NCI-H345 treated with DMSO at 0.1 percent for 48 hours (cell line): ENCODE results near the gene ACTR3.
"Not testable (repeated sequence)": the region's sequence is repeated elsewhere in the genome, so short reads cannot be mapped to it uniquely, and the experiment has no call there.

Experiments
- DNase-seq: peaks from one replicate; lab custom pipeline; 2025; ENCODE audit not compliant: unreplicated experiment; lab: John Stamatoyannopoulos, UW

Gene ACTR3

DNA sequence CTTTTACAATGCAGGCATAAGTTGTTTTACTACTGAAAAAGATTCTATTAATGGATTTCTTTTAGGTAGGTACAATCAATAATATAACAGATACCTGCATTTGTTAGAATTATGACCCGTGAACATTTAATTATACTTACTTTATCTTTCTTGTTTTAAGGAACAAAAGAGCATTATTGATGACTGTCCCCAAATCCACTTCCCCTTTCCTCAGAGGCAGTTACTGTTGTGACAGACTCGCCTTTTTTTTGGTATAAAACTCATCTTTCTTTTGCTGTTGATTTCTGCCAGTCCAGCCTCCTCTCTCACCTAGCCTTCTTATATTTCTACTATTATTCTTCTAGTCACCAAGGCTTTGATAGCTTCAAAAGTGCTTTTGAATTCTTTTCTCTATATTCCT, 12.1 kb downstream of the ACTR3 start:
- DNase-seq: no peak

DNA sequence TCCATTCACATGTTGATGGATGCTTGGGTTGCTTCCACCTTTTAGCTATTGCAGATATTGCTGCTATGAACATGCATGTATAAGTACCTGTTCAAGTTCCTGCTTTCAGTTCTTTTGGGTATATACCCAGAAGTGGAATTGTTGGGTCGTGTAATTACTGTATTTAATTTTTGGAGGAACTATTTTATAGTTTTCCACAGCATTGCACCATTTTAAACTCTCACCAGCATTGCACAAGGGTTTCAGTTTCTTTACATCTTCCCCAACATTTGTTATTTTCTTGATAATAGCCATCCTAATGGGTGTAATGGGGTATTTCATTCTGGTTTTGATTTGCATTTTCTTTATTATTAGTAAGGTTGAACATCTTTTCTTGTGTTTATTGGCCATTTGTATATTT, 16.0 kb downstream of the ACTR3 start:
- DNase-seq: no peak

- no peak for DNase-seq
Observed at GRCh38 chr2:113906647-113907046, 16.8 kb downstream of the ACTR3 start.

- DNase-seq: no peak
Observed at GRCh38 chr2:113907297-113907696, 17.4 kb downstream of the ACTR3 start.

DNA sequence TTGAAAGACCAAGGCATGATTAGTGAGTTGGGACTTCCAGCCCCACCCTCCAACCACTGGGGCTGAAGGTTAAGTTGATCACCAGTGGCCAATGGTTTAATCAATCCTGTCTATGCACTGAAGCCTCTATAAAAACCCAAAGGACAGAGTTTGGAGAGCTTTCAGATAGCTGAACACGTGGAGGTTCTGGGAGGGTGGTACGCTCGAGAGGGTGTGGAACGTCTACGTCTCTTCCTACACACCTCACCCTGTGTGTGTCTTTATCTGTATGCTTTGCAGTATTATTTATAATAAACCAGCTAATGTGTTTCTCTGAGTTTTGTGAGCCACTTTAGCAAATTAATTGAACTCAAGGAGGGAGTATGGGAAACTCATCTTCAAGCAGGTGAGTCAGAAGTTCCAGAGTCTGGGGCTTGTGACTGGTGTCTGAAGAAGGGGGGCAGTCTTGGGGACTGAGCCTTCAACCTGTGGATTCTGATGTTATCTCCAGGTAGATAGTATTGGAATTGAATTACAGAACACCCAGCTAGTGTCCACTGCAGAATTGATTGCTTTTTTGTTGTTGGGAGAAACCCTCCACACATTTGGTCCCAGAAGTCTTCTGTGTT, 20.3 kb downstream of the ACTR3 start:
- DNase-seq: no peak

- DNase-seq: no peak
Observed at GRCh38 chr2:113910967-113911678, 21.2 kb downstream of the ACTR3 start.

DNA sequence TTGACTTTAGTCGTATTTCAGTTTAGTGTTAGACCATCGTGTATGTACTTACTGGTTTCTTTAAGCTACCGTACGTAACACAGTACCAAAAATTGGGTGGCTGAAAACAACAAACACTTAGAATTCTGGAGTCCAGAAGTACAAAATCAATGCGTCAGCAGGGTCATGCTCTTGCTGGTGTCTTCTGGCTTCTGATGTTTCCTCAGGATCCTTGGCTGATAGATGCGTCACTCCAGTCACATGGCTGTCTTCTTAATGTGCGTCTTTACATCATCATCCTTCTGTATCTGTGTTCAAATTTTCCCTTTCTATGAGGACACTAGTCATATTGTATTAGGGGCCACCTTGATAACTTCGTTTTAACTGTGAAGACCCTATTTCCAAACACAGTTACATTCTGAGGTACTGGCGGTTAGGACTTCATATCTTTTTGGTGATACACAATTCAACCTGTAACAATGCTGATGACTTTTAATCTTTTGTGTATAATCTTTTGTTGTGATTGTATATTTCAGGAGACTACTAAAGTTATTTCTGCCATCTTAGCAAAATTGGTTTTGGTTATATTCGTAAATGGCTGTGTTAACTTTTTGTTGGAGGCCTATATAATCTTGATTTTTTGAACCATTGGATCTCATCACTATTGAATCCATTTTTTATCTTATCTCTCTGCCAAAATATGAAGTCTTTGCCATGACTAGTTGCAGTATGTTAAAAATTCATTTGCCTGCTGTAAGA, 25.4 kb downstream of the ACTR3 start:
- DNase-seq: no peak

- DNase-seq: no peak
Observed at GRCh38 chr2:113918229-113918628, 28.3 kb downstream of the ACTR3 start.

- DNase-seq: no peak
Observed at GRCh38 chr2:113920996-113921395, 31.1 kb downstream of the ACTR3 start.

- DNase-seq: no peak
Observed at GRCh38 chr2:113922335-113922734, 32.4 kb downstream of the ACTR3 start.

DNA sequence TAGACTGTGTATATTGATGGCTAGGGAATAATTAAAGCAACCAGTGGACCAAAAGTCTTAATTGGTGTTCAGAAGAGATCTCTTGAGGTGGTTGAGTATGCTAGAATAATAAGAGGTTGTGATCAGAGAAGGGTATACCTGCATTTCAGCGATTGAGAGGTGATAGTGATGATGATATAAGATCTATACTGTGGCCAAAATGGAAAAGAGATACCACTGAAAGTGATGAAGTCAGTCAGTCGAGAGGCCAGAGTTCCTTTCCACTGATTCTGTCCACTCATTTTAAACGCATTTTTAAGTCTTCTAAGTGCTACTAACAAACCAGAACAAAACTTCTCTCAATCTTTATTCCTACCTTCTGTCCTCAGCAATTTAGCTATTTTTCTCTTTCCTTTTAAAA, 32.9 kb downstream of the ACTR3 start:
- no peak for DNase-seq

DNA sequence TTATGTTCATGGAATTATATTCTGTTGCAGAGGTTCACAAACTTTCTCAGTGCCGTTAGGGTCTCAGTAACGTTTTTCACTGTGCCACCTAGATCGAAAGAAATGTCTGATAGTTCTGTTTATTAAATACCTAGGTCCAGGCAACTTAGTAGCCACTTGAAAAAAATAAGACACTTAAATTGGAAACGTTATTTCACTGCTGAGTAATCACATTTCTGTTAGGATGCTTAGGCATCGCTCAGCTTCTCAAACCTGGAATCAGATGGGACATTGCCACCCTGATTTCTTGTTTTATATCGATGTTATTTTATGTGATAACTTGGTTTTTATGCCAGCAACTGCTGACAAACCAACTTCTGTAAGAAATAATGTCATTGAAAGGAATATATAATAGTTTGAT, 36.0 kb downstream of the ACTR3 start:
- no peak for DNase-seq

GRCh38 chr2:113926314-113926713, 36.4 kb downstream of the ACTR3 start:
- DNase-seq: no peak

DNA sequence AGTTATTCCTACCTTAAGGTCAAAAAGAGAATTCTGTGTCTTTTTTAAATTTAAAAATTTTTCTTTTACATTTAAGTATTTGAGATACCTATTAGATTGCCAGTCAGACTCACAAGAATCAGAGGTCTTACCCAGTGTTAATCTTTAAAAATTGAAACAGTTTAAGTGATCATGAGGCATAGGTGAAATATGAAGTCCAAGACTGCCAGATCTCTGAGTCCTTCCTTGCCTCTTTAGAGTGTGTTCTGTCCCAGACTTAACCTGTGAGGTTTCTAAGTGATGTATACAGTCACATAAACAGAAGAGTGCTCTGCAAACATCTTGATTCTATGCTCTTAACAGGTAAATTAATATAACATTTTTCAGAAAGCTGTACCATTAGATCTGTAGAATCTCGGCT, 40.6 kb downstream of the ACTR3 start:
- no peak for DNase-seq

- no peak for DNase-seq
Observed at GRCh38 chr2:113937501-113937900, 47.6 kb downstream of the ACTR3 start.

GRCh38 chr2:113940891-113941290, 51.0 kb downstream of the ACTR3 start:
- DNase-seq: no peak

DNA sequence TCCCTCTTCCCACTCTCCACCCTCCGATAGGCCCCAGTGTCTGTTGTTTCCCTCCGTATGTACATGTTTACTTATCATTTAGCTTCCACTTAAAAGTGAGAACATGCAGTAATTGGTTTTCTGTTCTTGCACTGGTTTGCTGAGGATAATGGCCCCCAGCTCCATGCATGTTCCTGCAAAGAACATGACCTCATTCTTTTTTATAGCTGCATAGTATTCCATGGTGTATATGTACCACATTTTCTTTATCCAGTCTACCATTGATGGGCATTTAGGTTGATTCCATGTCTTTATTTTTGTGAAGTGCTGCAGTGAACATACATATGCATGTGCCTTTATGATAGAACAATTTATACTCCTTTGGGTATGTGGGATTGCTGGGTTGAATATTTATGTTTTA, 55.9 kb downstream of the ACTR3 start:
- not testable (repeated sequence) for DNase-seq

- not testable (repeated sequence) for DNase-seq
Observed at GRCh38 chr2:113950906-113951305, 61.0 kb downstream of the ACTR3 start.

GRCh38 chr2:113961000-113961399, 71.1 kb downstream of the ACTR3 start:
- no peak for DNase-seq

DNA sequence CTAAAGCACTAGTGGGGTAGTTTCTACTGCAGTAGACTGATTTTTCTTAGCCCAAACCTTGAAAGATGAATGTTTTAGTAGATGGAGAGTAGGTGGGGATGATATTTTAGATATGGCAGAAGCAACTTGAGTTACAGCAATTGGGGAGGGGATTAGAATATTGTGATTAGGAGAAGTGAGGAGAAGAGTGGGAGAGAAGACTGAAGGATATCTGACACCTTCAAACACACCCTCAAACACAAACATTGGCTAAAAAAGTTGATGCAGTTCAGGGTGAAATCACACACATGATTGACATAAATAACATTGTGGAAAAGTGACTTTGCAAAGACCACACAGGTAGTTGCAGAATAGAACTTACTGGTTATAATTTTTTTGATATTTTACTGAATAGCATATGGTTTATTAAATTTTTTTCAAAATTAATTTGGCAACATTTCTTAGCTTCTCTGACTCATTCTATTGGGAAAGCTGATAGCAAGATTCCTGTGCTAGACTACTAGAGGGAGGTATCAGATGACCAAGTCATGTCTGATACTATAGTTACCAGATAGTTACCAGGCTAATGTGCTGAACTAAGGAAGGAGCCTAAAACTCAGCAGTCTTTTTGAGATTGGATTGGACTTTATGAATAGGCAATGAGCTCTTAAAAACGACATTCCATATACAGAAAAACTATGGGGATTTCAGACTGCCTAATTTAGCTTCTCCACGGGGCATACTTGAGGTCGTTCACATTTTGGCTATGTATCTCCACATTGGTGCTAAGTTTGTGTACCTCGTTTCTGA, 73.0 kb downstream of the ACTR3 start:
- DNase-seq: no peak

- no peak for DNase-seq
Observed at GRCh38 chr2:113963965-113964364, 74.1 kb downstream of the ACTR3 start.
